DOHH2 (cell line): Measurements from ENCODE around the gene SCAF8.
"Not testable (repeated sequence)": the region's sequence is repeated elsewhere in the genome, so short reads cannot be mapped to it uniquely, and the experiment has no call there.

Experiments used
- H3F3A ChIP-seq: fragments of 200-600 bp; sonication (generic), shearing (Covaris generic); 2 replicates; pipeline ENCODE4 v1.6.0; 2016; ENCODE audit warnings: antibody characterized with exemption, mild to moderate bottlenecking; ENCODE audit not compliant: control insufficient read depth, insufficient read depth
- H3K27ac ChIP-seq: fragments of 200-600 bp; sonication (generic); 2 replicates; pipeline ENCODE4 v1.5.1; 2014; ENCODE audit warnings: low read depth, mild to moderate bottlenecking, low read length, moderate library complexity
- H3K27me3 ChIP-seq: fragments of 200-600 bp; sonication (generic); 2 replicates; pipeline ENCODE4 v1.6.1; 2014; ENCODE audit warnings: mild to moderate bottlenecking, low read length, mixed read lengths; ENCODE audit not compliant: control insufficient read depth
- H3K36me3 ChIP-seq: fragments of 200-600 bp; sonication (generic); 2 replicates; pipeline ENCODE4 v1.6.1; 2014; ENCODE audit warnings: mild to moderate bottlenecking, low read length, moderate library complexity, mixed read lengths; ENCODE audit not compliant: control insufficient read depth
- H3K4me1 ChIP-seq: fragments of 200-600 bp; sonication (generic); 2 replicates; pipeline ENCODE4 v1.6.1; 2014; ENCODE audit warnings: mild to moderate bottlenecking, low read length, mixed read lengths; ENCODE audit not compliant: control insufficient read depth
- H3K4me2 ChIP-seq: fragments of 200-600 bp; sonication (generic); 2 replicates; pipeline ENCODE4 v1.6.0; 2014; ENCODE audit warnings: mild to moderate bottlenecking, low read length, moderate library complexity
- H3K4me3 ChIP-seq: fragments of 200-600 bp; sonication (generic); 2 replicates; pipeline ENCODE4 v1.5.1; 2014; ENCODE audit warnings: mild to moderate bottlenecking, low read length, mixed read lengths
- H3K79me2 ChIP-seq: fragments of 200-600 bp; sonication (generic); 2 replicates; pipeline ENCODE4 v1.6.1; 2014; ENCODE audit warnings: mild to moderate bottlenecking, low read length, mixed read lengths; ENCODE audit not compliant: control insufficient read depth
- H3K9me2 ChIP-seq: fragments of 200-600 bp; sonication (generic); replicated peaks from 2 replicates; pipeline ENCODE4 v1.6.1; 2014; ENCODE audit warnings: mild to moderate bottlenecking, low read length, mixed read lengths; ENCODE audit not compliant: control insufficient read depth
- H3K9me3 ChIP-seq: fragments of 200-600 bp; sonication (generic); 2 replicates; pipeline ENCODE4 v1.6.1; 2014; ENCODE audit warnings: antibody characterized with exemption, low read length, mixed read lengths; ENCODE audit not compliant: control insufficient read depth, insufficient read depth
- H4K20me1 ChIP-seq: fragments of 200-600 bp; sonication (generic); 2 replicates; pipeline ENCODE4 v1.6.0; 2014; ENCODE audit warnings: low read depth, mild to moderate bottlenecking, antibody characterized with exemption, low read length, moderate library complexity; ENCODE audit not compliant: control insufficient read depth, insufficient read depth
- EZH2phosphoT487 ChIP-seq: fragments of 200-600 bp; sonication (generic); IDR thresholded peaks from 2 replicates; pipeline ENCODE4 v1.6.1; 2017; ENCODE audit warnings: borderline replicate concordance, mild to moderate bottlenecking, antibody characterized with exemption, low read length, moderate library complexity, mixed read lengths
- TF ChIP-seq, protein P1 (sequence below): fragments of 200-600 bp; sonication (generic); IDR thresholded peaks from one replicate; pipeline ENCODE4 v1.5.1; 2014; ENCODE audit warnings: antibody characterized with exemption, mild to moderate bottlenecking, low read depth, low read length; ENCODE audit not compliant: poor library complexity, severe bottlenecking

The SCAF8 gene

DNA sequence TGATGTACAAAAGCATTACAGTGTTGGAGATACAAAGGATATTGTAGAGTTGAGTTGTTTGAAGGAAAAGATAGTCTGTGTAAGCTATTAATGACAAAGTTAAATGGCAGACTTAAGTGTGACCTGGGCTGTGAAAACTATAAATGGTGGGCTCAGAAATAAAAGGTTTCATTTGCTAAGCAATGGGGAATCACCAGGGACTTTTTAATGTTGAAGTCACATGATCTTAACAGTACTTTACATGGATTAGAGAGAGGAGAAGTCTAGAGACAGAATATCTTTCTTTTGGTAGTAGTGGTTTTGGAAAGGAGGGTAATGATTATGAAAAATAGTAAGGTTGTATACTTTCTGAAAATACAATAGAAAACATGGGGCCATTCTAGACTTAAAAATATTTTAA lies 67.1 kb downstream of the SCAF8 start:
- Histone ChIP-seq H3F3A (peaks cover 16% of the 10 kb centered on the region), H3K27me3 (no peaks in the 10 kb centered on the region), H3K4me2 (no peak overlapping the region), H3K9me2 (no peaks in the 10 kb centered on the region), H3K27ac (no peak overlapping the region), H3K36me3 (peaks cover 60% of the 10 kb centered on the region), H3K4me1 (peaks cover 6% of the 10 kb centered on the region; the same call in 1 of the 2 replicates), H3K9me3 (no peaks in the 10 kb centered on the region), H3K79me2 (peaks cover 7% of the 10 kb centered on the region), H4K20me1 (no peaks in the 10 kb centered on the region), H3K4me3 (no peak overlapping the region)
- no peak for TF ChIP-seq EZH2phosphoT487
- TF ChIP-seq, protein P1, sequence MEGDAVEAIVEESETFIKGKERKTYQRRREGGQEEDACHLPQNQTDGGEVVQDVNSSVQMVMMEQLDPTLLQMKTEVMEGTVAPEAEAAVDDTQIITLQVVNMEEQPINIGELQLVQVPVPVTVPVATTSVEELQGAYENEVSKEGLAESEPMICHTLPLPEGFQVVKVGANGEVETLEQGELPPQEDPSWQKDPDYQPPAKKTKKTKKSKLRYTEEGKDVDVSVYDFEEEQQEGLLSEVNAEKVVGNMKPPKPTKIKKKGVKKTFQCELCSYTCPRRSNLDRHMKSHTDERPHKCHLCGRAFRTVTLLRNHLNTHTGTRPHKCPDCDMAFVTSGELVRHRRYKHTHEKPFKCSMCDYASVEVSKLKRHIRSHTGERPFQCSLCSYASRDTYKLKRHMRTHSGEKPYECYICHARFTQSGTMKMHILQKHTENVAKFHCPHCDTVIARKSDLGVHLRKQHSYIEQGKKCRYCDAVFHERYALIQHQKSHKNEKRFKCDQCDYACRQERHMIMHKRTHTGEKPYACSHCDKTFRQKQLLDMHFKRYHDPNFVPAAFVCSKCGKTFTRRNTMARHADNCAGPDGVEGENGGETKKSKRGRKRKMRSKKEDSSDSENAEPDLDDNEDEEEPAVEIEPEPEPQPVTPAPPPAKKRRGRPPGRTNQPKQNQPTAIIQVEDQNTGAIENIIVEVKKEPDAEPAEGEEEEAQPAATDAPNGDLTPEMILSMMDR, result no peak

DNA sequence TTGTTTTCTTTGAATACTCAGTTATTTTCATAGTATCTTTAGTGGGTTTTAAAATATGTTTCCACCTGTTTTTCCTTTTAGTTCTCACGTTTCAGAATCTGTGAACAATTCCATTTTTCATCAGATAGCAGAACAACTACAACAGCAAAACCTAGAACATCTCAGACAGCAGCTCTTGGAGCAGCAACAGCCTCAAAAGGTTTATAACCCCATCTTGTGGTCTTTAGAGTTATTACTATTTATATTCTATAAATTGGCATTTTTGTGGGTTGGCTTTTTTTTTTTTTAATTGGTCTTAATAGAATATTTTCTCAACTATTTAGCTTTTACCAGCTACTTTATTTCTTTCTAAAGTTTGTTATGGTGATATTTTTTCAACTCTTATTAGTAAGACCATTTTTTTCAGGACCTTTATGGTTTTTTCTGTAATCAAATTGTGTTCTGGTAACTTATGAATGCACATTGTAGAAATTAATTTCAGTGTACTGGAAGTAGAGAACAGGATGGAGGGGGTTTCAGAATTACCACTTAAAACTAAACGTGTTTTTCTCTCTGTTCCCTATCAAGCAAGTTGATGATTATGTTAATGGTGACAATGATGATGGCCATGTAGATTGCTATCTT lies 72.2 kb downstream of the SCAF8 start:
- Histone ChIP-seq H3K79me2 (peaks cover 4% of the 10 kb centered on the region; the same call in 1 of the 2 replicates), H3K9me2 (no peaks in the 10 kb centered on the region), H3F3A (peaks cover 16% of the 10 kb centered on the region), H3K4me2 (no peak overlapping the region), H3K27ac (no peak overlapping the region), H3K27me3 (no peaks in the 10 kb centered on the region), H3K4me3 (no peak overlapping the region), H3K36me3 (peaks cover 78% of the 10 kb centered on the region), H4K20me1 (no peaks in the 10 kb centered on the region), H3K4me1 (peaks cover under 1% of the 10 kb centered on the region; the same call in 1 of the 2 replicates), H3K9me3 (no peaks in the 10 kb centered on the region)
- TF ChIP-seq EZH2phosphoT487, result no peak
- TF ChIP-seq, protein P1, result peak; percentile 21

DNA sequence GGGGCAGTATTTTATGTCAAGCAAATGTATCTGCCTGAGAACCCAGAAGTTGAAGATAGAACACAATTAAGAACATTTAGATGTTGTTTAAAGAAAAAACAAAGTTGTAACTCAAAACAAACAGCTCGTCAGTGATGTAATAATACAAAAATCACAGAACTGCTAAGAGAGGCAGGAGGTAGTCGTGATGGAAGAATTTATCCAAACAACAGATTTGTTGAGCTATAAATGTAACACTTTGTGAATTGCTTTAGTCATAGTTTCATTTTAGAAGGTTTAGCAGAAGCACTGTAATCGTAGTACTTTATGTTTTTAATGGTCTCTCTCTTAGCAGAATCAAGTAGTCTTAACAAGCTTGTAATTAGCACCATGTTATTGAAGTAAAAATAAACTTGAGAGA lies 73.6 kb downstream of the SCAF8 start:
- TF ChIP-seq EZH2phosphoT487, result no peak
- TF ChIP-seq, protein P1, result no peak
- H3K9me3 ChIP-seq, result no peaks in the 10 kb centered on the region
- H3K9me2 ChIP-seq, result no peaks in the 10 kb centered on the region
- peaks cover 13% of the 10 kb centered on the region; the same call in 1 of the 2 replicates for H3F3A ChIP-seq
- H3K4me2 ChIP-seq, result no peak overlapping the region
- H3K27ac ChIP-seq, result no peak overlapping the region
- H3K79me2 ChIP-seq, result peaks cover 4% of the 10 kb centered on the region; the same call in 1 of the 2 replicates
- H3K27me3 ChIP-seq, result no peaks in the 10 kb centered on the region
- no peaks in the 10 kb centered on the region for H3K4me1 ChIP-seq
- H3K36me3 ChIP-seq, result peaks cover 81% of the 10 kb centered on the region
- no peaks in the 10 kb centered on the region for H4K20me1 ChIP-seq
- no peak overlapping the region for H3K4me3 ChIP-seq

DNA sequence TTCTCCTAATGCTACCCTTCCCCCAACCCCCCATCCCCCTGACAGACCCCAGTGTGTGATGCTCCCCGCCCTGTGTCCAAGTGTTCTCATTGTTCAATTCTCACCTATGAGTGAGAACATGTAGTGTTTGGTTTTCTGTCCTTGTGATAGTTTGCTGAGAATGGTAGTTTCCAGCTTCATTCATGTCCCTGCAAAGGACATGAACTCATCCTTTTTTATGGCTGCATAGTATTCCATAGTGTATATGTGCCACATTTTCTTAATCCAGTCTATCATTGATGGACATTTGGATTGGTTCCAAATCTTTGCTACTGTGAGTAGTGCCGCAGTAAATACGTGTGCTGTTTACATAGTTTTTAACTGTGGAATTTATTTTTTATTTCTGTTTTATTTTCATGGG lies 78.4 kb downstream of the SCAF8 start:
- Histone ChIP-seq H3K36me3 (peaks cover 97% of the 10 kb centered on the region), H3K4me1 (peaks cover 41% of the 10 kb centered on the region)
- not testable (repeated sequence) for H3K4me2 ChIP-seq, H3K27me3 ChIP-seq, H3F3A ChIP-seq, H3K79me2 ChIP-seq, H4K20me1 ChIP-seq, H3K27ac ChIP-seq, H3K4me3 ChIP-seq, H3K9me3 ChIP-seq, H3K9me2 ChIP-seq
